Upper lobe of left lung (tissue), 4 donors: ENCODE data around the gene XPO6.

Experiments used
- POLR2A ChIP-seq, 4 donors: fragments of 450-650 bp; IDR thresholded peaks; one replicate each; pipeline ENCODE4 v1.5.1; 2016 to 2017; ENCODE audit warnings: antibody characterized with exemption in 4 of 4, mild to moderate bottlenecking in 2 of 4
- TF ChIP-seq, protein P1 (sequence below), 6 experiments: fragments of 450-650 bp in 4 of 6; fragments of 200-600 bp in 2 of 6; sonication (generic) in 2 of 6; IDR thresholded peaks; one replicate each; pipeline ENCODE4 v1.5.1; 2016 to 2019; ENCODE audit warnings: antibody characterized with exemption in 6 of 6

DNA sequence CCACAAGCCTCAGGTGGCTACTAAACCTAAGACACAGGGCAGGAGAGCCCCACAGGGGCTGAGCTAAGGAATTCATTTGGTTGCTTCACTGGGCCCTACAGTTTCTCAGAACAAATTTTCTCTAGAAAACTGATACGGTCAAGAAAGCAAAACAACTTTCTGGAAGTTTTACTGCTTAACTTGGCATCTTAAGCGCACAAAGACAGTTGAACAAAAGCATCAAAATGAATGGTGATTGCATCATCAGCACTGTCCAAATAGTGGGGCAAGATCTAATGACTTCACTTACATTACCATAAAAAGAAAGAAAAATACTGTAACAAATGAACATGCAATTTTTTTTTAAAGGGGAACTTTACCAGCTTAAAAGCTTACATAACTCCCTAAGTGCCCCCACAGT is 47.6 kb downstream of the XPO6 start:
- TF ChIP-seq, protein P1, sequence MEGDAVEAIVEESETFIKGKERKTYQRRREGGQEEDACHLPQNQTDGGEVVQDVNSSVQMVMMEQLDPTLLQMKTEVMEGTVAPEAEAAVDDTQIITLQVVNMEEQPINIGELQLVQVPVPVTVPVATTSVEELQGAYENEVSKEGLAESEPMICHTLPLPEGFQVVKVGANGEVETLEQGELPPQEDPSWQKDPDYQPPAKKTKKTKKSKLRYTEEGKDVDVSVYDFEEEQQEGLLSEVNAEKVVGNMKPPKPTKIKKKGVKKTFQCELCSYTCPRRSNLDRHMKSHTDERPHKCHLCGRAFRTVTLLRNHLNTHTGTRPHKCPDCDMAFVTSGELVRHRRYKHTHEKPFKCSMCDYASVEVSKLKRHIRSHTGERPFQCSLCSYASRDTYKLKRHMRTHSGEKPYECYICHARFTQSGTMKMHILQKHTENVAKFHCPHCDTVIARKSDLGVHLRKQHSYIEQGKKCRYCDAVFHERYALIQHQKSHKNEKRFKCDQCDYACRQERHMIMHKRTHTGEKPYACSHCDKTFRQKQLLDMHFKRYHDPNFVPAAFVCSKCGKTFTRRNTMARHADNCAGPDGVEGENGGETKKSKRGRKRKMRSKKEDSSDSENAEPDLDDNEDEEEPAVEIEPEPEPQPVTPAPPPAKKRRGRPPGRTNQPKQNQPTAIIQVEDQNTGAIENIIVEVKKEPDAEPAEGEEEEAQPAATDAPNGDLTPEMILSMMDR (IDR thresholded peaks at IDR 0.05), result no peak
- no peak for TF ChIP-seq POLR2A (IDR thresholded peaks at IDR 0.05)
